GM19397 (cell line): ENCODE results near the gene CEP131.

Experiments used
- ATAC-seq: cut with Tn5 transposase; IDR thresholded peaks from one replicate; pipeline ENCODE4 v1.9.1; 2021; ENCODE audit warnings: mild to moderate bottlenecking, moderate library complexity; ENCODE audit not compliant: unreplicated experiment

Gene CEP131

DNA sequence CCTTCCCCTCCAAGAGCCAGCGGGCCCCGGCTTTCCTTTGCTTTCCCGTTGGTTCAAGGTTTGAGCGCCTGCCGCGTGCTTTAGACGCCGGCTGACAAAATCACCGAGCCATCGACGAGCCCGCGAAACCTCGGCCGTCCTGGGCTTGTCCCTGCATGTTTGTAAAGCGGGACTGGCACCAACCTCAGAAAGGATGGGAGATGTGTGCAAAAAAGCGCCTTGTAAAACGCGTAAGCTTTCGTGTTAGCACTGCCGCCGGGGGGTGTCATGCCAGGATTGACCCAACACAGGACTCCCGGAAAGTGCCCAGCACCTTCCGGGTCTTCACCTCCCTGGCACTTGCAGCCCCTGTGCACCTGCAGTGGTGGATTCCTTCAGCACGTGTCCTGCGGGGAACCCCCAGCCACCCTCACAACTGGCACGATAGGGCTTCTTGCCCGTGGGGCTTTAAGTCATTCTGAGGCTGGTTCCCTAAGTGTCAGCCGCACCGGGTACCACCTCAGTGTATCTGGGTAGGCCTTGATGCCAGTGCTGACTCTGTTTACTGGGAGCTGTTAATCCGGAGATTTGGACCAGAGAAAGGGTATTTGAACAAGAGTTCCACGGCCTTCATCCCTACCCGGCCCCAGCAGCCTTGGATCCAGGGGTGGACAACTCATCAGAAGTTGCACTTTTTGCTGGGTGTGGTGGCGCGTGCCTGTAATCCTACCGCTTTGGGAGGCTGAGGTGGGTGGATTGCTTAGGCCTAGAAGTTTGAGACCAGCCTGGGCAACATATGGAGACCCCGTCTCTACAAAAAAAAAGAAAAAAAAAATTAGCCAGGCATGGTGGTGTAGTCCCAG, 17.2 kb upstream of the CEP131 start:
- ATAC-seq, result no peak

DNA sequence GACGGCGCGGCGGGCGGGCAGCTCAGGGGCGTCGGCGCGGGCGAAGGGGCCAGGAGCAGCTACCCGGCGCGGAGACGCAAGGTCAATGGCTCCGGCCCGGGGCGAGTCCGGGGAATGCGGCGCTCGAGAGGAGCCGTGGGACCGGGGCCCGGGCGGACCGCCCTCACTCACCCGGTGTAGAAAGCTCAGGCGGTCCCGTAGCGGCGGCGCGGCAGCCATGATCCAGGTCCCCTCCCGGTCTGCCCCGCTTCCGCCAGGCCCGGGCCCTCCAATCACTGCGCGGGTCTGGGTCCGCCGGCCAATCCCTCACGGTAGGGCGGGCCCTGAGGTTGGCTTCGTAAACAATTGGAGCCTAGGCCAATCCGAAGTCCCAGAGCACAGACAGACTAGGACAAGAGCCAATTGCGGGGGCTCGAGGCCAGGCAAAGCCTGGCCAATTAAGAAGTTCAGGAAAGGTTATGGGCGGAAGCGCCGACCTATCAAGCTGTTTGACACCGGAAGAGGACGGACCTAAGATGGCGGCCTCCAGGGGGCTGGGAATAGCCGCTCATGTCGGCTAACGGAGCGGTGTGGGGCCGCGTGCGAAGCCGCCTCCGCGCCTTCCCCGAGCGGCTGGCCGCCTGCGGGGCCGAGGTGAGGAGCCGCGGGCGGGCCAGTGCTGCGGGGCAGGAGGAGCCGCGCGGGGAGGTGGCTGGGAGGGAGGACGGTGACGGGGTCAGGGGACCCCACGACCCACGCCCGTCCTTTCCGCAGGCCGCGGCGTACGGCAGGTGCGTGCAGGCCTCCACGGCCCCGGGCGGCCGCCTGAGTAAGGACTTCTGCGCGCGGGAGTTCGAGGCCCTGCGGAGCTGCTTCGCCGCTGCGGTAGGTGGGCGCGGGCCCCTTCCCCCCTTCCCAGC, 16.3 kb upstream of the CEP131 start, which contains the start of the genes NDUFAF8 and TEPSIN:
TSS of gene NDUFAF8 (plus strand) at position 504 of the 899 bp plus-strand sequence. CDS start at position 550, 46 bp downstream.
TSS of gene TEPSIN (minus strand) at position 241 of the 899 bp plus-strand sequence. CDS start at position 219, 22 bp downstream.
- peak; percentile 91 for ATAC-seq

GRCh38 chr17:81238490-81238814, 15.7 kb upstream of the CEP131 start:
- peak; percentile 3 for ATAC-seq

GRCh38 chr17:81237591-81238489, 15.1 kb upstream of the CEP131 start:
- ATAC-seq, result no peak

GRCh38 chr17:81236784-81237183, 14.0 kb upstream of the CEP131 start:
- no peak for ATAC-seq

GRCh38 chr17:81235822-81236740, 13.3 kb upstream of the CEP131 start:
- no peak for ATAC-seq

GRCh38 chr17:81234940-81235821, 12.4 kb upstream of the CEP131 start:
- no peak for ATAC-seq

DNA sequence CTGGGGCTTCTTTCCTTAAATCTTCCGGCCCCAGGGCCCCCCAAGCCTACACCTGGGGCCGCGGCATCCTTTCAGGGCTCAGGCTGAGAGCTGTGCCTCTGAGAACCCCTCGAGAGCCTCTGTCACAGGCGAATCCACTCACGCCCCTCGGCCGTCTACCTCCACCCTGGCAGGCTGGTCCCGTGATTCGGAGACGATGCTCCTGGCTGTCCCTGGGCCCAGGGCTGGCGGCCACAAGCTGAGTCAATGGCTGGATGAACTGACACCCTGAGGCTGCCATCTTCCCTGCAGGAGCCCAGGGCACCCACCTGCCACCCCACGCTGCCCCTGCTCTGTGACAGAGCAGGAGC, 11.7 kb upstream of the CEP131 start:
- ATAC-seq, result no peak

DNA sequence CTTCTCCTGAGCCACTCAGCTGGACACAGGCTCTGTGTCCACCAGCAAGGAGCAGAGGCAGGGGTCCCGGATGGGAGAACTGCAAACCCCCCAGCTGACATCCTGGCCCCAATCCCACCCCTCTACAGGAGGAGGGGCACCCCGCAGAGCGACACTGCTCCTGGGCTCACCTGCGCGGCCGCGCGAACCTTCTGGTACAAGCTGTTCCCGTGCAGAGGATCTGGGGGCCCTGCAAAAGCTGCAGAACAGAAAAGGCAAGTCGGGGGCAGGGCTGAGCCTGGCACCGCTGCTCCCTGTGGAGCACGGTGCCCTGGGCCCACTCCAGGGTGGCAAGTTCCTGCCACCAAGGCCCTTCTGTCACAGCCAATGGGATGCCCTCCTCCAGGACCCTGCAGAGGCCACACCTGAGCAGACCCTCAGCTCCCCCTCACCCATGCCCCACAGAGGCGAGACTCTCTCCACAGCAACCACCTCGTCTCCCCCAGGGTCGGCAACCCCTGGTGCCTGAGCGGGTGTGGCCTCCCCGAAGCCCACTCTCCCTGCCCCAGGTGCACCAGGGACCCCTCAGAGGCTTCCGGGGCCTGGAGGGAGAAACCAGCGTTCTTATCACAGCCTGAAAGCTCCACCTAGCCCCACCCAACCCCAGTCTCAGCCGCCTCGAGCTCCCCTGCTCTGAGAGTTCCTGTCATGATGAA, 11.2 kb upstream of the CEP131 start:
- ATAC-seq, result no peak

DNA sequence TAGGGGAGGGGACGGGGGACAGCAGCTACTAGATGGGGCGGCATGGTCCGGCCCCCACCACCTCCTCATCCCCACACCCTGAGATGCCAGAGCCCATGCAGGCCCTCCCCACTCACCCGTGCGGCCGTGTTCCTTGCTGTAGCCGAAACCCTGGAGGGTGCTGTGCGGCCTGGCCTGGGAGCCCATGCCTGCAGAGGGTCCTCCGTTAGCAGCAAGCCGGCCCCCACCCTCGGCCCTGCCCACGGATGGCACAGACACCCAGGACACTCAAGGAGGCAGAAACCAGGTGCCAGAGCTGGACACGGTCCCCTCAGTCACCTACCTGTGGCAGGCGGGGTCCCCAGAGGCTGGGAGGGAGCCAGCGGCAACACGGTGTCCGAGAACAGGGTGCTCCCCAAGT, 10.6 kb upstream of the CEP131 start:
- no peak for ATAC-seq

- ATAC-seq, result no peak
Observed at GRCh38 chr17:81232616-81233241, 10.0 kb upstream of the CEP131 start.

DNA sequence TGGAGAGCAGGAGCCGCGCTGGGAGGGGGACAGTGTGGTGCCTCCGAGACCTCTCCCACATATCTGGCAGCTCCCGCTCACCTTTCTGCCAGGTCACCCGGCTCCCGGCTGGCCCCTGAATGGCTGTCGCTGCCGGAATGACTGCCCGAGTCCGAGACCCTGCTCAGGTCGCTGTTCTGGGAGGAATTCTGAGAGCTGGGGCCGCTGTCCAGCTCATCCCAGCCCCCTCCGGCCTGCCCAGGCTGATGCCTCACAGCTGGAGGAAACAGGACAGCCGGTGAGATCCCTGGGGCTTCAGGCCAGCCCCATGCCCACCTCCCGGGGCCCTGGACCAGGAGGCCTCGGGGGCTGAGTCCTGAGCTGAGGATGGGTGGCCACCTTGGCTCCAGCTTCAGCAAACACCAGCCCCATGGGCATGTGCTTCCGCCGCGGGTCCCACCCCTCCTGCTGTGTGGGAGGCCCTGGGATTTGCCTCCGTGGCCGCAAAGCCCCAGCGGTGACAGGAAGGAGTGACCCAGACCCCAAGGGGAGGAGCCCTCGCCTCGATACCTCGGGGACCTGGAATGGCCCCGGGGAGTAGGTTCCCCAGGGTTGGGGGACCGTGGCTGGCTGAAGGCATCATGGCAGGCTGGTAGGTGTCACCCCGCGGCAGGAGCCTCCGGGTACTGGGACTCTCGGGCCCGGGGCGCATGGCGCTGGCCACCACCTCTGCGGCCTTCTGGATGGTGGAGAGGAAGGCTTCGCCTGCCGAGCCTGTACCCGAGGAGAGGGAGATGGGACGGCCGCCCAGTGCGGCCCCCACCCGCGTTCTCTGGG, 9.2 kb upstream of the CEP131 start:
- no peak for ATAC-seq

GRCh38 chr17:81231121-81231645, 8.4 kb upstream of the CEP131 start:
- ATAC-seq, result no peak

DNA sequence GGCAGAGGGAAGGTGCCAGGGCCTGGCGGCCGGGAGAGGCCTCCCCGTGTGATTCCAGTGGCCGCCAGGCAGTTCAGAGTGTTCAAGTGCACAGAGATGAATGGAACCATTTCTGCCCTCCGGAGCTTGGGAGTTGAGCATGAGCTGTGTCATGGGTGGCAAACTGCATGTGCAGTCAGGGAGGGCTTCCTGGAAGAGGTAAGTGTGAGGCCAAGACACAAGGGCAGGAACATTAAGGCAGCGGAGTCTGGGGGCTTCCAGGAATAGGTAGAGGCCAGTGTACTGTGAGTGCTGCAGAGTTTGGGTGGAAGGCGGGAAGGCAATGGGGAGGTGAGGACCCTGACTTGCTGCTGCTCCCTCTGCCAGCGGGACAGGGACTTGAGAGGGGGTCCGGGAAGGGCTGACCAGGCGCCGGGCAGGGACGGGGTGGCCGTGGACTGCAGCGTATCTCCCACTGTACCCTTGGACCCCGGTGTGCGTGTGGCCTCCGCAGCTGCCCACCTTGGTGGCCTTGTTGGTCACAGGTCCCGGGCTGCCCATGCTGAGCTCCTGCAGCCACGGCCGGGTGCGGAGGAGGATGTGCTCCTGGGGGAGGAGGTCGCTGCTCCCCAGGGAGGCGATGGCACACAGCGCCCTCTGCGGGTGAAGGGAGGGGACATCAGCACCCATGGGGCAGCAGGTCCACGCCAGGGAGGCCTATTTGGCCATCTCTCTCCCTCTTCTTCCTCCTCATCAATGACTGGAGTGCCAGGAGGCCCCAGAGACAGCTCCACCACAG, 7.5 kb upstream of the CEP131 start:
- ATAC-seq, result no peak

DNA sequence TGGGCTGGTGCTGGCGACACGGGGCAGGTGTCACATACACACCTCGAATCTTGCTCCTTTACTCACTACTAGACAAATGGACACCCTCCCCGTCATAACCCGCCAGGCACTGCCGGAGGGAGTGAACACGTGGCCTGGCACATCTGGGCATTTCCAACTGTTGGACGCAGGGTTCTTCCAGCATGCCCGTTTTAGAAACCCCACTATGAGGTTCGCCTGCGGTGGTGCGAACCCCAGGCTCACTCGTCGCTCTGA, 6.8 kb upstream of the CEP131 start:
- ATAC-seq, result no peak
